Activated naive CD4-positive, alpha-beta T cell treated with anti-CD3 and anti-CD28 coated beads for 36 hours (primary cell): ENCODE data around the gene UQCRH. TPM values are rescaled to one million over a fixed set of nuclear protein-coding genes. Genes with fewer than 3 reads are reported as not detected.
"Not testable (repeated sequence)": the region's sequence is repeated elsewhere in the genome, so short reads cannot be mapped to it uniquely, and the experiment has no call there.

Source experiments
- CTCF ChIA-PET: fragments of 350-600 bp; sonication (Branson Sonifier 250); formaldehyde crosslinking; loops from one replicate; lab custom pipeline; 2021; ENCODE audit warnings: antibody characterized with exemption; lab: Charles Lee
- DNase-seq: peaks from one replicate; pipeline ENCODE4 v3.0.0-alpha.2; 2020
- H3K27ac Mint-ChIP-seq: one replicate; pipeline ENCODE4 v1.8.0; 2021; ENCODE audit warnings: mild to moderate bottlenecking, mixed read lengths
- H3K27me3 Mint-ChIP-seq: one replicate; pipeline ENCODE4 v1.8.0; 2021; ENCODE audit warnings: low read depth, mixed read lengths
- H3K36me3 Mint-ChIP-seq: one replicate; pipeline ENCODE4 v1.8.0; 2021; ENCODE audit warnings: low read depth, mixed read lengths
- H3K4me1 Mint-ChIP-seq: one replicate; pipeline ENCODE4 v1.8.0; 2021; ENCODE audit warnings: low read depth, mixed read lengths
- H3K4me3 Mint-ChIP-seq: one replicate; pipeline ENCODE4 v1.8.0; 2021; ENCODE audit warnings: mild to moderate bottlenecking, moderate library complexity, mixed read lengths
- H3K9me3 Mint-ChIP-seq: one replicate; pipeline ENCODE4 v1.8.0; 2021; ENCODE audit warnings: mixed read lengths
- intact Hi-C: fragments of 100-400 bp; cut with micrococcal nuclease; formaldehyde crosslinking; loops from one replicate; pipeline ENCODE4 v1.15.1; 2023
- total RNA-seq, 2 experiments: library from RNA; stranded (reverse); gene quantifications; one replicate each; pipeline ENCODE4 v1.2.3, GENCODE V29; 2021

UQCRH gene
- total RNA-seq, 2 experiments from 2014 or later = 403 to 409 TPM

DNA sequence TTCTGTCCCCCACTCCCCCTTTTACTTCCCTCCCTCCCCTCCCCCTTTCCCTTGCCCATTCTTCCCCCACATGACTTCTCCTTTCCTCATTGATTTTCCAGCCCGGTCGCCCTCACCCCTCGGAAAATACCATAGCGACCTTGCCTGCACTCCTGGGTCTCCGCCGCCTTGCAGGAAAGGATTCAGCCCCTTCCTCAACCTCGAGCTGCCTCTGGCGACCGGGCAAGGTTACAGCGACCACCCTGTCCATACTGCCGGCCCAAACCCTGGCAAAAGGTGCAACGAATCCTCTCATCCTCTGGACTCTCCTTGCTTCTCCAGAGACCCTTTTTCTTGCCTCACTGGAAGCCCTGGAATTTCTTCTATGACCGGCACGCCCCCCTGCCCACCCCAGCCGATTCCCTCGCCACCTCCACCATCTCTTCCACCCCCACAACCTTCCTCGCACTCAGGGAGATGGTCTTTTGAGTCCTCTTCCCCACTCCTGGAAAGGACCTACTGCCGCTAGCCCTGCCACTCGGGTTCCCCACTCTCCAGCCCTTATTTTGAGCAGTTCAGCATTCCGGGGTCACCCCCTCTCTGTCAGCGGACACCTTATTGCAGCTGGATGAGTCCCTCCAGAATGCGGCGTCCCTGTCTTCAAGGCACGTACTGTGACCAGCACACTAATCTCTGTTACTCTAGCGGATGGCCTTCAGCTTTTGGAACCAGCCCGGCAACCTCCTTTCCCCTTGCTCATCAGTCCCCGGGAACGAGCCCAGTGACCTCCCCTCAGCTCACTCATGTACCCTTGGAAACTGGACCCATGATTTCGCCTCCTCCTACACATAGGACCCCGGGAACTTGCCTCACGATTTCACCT lies 38.0 kb downstream of the UQCRH start:
- CTCF ChIA-PET = interaction anchor here (0.6 to 2.1 kb wide), 6 partner anchors 9 to 97 kb away, joined by 3 to 7 read pairs (median 3); partner anchors contain the start of genes LRRC41 and UQCRH

DNA sequence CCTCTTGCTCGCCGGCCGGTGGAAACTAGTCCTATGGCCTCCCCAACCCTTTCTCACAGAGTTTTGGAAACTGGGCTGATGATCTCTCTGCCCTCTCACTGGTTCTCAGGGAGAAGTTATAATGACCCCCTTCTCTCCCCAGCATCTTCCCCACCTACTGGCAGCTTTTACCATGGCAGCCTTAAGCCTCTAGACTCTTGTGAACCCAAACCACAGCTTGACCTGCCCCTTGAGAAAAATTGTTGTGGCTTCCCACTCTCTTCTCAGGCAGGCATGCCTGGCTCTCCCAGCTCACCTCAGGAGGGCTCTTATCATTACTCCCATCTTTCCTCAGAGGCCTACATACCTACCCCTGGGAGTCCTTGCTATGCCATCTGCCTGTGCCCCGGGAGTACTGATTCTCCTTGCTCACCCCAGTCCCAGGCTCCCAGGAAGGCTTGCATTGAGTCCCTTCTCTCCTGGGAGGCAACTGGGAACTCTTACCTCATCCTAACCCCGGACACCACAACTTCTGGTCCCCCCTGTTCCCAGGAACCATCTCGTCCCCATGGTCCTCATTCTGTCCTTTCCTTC lies 38.7 kb downstream of the UQCRH start:
- no peaks in the 10 kb centered on the region for H3K9me3 Mint-ChIP-seq
- peak overlapping the region; percentile 99 for H3K4me3 Mint-ChIP-seq
- intact Hi-C loops = loop anchor here (5.0 to 10.0 kb wide), 2 partner anchors 307 to 970 kb away; partner anchors contain the start of gene STIL
- DNase-seq = no peak
- no peaks in the 10 kb centered on the region for H3K27me3 Mint-ChIP-seq
- peaks cover 45% of the 10 kb centered on the region for H3K36me3 Mint-ChIP-seq
- H3K4me1 Mint-ChIP-seq = peaks cover 55% of the 10 kb centered on the region
- CTCF ChIA-PET = interaction anchor here (0.5 to 0.8 kb wide), 2 partner anchors 39 to 307 kb away, joined by 3 to 4 read pairs; partner anchors contain the start of genes LRRC41 and UQCRH
- H3K27ac Mint-ChIP-seq = peak overlapping the region; percentile 100

More for the DNA sequence above, 38.0 kb downstream of the UQCRH start:
- Mint-ChIP-seq H3K36me3 (peaks cover 38% of the 10 kb centered on the region), H3K27me3 (no peaks in the 10 kb centered on the region), H3K4me1 (peaks cover 51% of the 10 kb centered on the region), H3K9me3 (no peaks in the 10 kb centered on the region), H3K27ac (peak overlapping the region; percentile 100), H3K4me3 (peak overlapping the region; percentile 99)
- intact Hi-C loops = loop anchor here (5.0 to 10.0 kb wide), 2 partner anchors 307 to 971 kb away; partner anchors contain the start of gene STIL
- DNase-seq = no peak

DNA sequence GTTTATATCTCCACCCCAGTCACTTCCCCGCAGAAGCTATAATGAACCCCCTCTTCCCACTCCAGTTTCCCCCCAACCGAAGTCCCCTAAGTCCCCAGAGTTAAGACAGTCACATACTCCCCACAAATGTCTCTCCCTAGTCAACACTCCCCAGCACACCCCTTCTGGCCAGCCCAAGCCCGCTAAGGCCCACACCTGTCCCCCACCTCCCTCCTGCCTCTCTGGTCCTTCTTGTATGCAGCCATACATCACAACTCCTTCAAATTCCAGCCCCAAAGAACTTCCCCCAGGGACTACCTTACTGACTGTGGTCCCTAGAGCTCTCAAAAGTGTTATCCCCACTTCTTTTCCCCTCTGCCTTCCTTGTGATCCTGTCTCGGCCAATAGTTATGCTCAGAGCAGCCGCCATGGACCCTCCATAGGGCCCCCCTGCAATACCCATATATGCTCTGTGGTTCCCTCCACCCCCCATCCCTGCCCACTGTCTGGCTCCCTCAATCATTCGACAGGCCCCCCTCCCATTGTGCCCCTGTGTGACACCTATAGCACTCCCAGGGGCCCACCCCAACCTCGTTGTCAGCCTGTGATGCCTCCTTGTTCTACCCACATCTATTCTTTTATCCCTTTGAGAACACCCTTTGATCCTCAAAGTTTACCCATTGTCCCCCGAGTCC lies 39.3 kb downstream of the UQCRH start:
- peak overlapping the region; percentile 99 for H3K4me3 Mint-ChIP-seq
- H3K9me3 Mint-ChIP-seq = no peaks in the 10 kb centered on the region
- H3K4me1 Mint-ChIP-seq = peaks cover 59% of the 10 kb centered on the region
- CTCF ChIA-PET = interaction anchor here (0.5 kb wide), 1 partner anchor 306 kb away, joined by 4 read pairs; no protein-coding TSS in a partner anchor
- no peaks in the 10 kb centered on the region for H3K27me3 Mint-ChIP-seq
- H3K27ac Mint-ChIP-seq = peak overlapping the region; percentile 100
- peaks cover 51% of the 10 kb centered on the region for H3K36me3 Mint-ChIP-seq
- DNase-seq = no peak
- intact Hi-C loops = loop anchor here (5.0 to 10.0 kb wide), 2 partner anchors 308 to 969 kb away; partner anchors contain the start of gene STIL

DNA sequence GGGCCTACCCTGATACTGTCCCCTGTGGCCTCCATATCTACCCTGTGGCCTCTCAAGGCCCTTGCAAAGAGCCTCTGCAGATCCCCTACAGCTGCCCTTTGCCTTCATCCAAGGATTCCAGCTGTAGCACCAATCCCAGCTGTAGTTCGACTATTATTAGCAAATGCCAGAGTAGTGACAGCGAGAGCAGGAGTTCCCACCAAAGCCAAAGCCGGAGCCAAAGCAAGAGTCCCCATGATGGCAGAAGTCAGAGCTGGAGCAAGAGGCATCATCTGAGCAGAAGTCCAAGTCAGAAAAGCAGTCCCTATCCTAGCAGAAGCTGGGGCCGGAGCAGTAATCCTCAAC lies 39.8 kb downstream of the UQCRH start:
- Mint-ChIP-seq H3K27me3 (no peaks in the 10 kb centered on the region), H3K27ac (peak overlapping the region; percentile 9), H3K4me1 (peaks cover 64% of the 10 kb centered on the region), H3K36me3 (peaks cover 56% of the 10 kb centered on the region), H3K4me3 (peak overlapping the region; percentile 10), H3K9me3 (no peaks in the 10 kb centered on the region)
- no peak for DNase-seq
- CTCF ChIA-PET = interaction anchor here (0.6 kb wide), 1 partner anchor 539 kb away, joined by 5 read pairs; no protein-coding TSS in a partner anchor
- intact Hi-C loops = loop anchor here (5.0 to 10.0 kb wide), 2 partner anchors 309 to 969 kb away; partner anchors contain the start of gene STIL

DNA sequence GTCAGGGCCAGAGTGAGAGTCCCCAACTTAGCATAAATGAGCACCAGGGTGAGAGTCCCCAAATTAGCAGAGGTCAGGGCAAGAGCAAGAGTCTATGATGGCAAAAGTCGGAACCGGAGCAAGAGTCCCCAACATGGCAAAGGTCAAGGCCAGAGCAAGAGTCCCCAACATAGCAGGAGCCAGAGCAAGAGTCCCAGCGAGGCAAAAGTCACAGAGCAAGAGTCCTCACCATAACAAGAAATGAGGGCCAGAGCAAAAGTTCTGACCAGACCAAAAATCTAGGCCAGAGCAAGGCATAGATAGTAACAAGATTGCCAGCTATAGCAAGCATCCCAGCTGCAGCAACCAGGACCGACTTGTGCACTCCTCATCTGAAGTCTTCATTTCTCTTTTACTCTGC lies 40.2 kb downstream of the UQCRH start:
- no peak for DNase-seq
- Mint-ChIP-seq H3K36me3 (peaks cover 57% of the 10 kb centered on the region), H3K27ac (peak overlapping the region; percentile 9), H3K4me3 (no peak overlapping the region), H3K9me3 (no peaks in the 10 kb centered on the region), H3K4me1 (peaks cover 64% of the 10 kb centered on the region), H3K27me3 (no peaks in the 10 kb centered on the region)
- CTCF ChIA-PET = interaction anchor here (0.6 to 1.3 kb wide), 2 partner anchors 45 to 539 kb away, joined by 3 to 5 read pairs; no protein-coding TSS in a partner anchor
- intact Hi-C loops = loop anchor here (5.0 to 10.0 kb wide), 2 partner anchors 309 to 969 kb away; partner anchors contain the start of gene STIL

DNA sequence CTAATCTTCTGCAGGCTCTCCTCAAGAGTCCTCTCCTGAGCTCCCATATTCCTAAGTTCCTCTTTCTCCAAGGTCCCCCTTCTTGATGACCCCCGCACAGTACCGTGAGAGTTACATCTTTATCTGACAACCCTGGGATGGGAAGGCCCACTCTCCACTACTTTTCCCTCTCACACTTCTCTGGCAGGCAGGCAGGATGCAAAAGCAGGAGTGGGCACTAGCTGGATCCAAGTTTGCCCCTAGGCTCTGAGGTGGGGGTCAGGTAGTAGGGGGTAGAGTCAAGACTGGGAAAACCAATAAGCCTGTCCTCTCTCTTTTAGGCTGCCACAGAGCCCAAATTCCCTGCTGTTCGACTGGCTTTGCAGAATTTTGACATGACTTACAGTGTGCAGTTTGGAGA lies 41.0 kb downstream of the UQCRH start:
- Mint-ChIP-seq H3K4me1 (peaks cover 62% of the 10 kb centered on the region), H3K9me3 (no peaks in the 10 kb centered on the region), H3K27ac (peak overlapping the region; percentile 5), H3K36me3 (peaks cover 59% of the 10 kb centered on the region), H3K4me3 (no peak overlapping the region), H3K27me3 (no peaks in the 10 kb centered on the region)
- DNase-seq = no peak
- intact Hi-C loops = loop anchor here (5.0 to 10.0 kb wide), 2 partner anchors 310 to 968 kb away; partner anchors contain the start of gene STIL
- CTCF ChIA-PET = interaction anchor here (1.3 kb wide), 1 partner anchor 46 kb away, joined by 3 read pairs; no protein-coding TSS in a partner anchor

DNA sequence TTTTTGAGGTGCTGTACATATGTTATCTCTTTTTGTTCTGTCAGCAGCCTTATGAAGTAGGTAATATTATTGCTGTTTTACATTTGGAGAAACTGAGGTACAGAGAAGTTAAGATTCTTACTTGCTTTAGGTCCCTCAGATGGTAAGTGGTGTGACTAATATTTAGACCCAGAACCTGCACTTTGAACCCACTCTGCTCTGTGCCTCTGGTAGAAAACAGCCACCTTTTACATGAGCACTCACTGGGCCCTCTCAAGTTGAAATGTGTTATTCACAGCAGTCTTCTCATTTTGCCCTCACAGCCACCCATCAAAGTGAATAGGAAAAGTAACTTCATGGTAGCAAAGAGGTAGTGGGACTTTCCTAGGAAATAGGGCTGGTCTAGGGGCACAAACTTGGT lies 41.8 kb downstream of the UQCRH start:
- peaks cover 59% of the 10 kb centered on the region for H3K4me1 Mint-ChIP-seq
- H3K4me3 Mint-ChIP-seq = no peak overlapping the region
- peak overlapping the region; percentile 59 for H3K27ac Mint-ChIP-seq
- DNase-seq = no peak
- intact Hi-C loops = loop anchor here (10.0 kb wide), 1 partner anchor 310 kb away; no protein-coding TSS in a partner anchor
- no peaks in the 10 kb centered on the region for H3K27me3 Mint-ChIP-seq
- CTCF ChIA-PET = interaction anchor here (0.7 to 1.3 kb wide), 3 partner anchors 10 to 47 kb away, joined by 3 to 7 read pairs (median 3); no protein-coding TSS in a partner anchor
- H3K36me3 Mint-ChIP-seq = peaks cover 64% of the 10 kb centered on the region
- no peaks in the 10 kb centered on the region for H3K9me3 Mint-ChIP-seq

DNA sequence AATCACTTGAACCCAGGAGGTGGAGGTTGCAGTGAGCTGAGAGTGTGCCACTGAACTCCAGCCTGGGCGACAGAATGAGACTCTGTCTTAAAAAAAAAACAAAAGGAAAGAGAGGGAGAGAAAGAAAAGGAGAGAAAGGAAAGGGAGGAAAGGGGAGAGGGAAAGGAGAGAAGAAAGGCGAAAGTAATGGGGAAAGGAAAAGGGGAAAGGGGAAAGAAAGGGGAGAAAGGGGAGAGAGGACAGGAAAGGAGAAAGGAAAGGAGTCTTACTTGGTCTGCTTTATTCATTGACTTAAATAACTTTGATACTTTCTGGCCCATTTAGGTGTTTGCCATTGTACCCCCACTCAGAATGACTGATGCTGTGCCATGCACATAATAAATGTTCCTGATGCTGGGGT lies 48.9 kb downstream of the UQCRH start:
- Mint-ChIP-seq H3K9me3 (no peaks in the 10 kb centered on the region), H3K27ac (no peak overlapping the region), H3K4me3 (no peak overlapping the region), H3K27me3 (no peaks in the 10 kb centered on the region), H3K36me3 (peaks cover 39% of the 10 kb centered on the region), H3K4me1 (peaks cover 8% of the 10 kb centered on the region)
- CTCF ChIA-PET = no interaction called here
- no peak for DNase-seq
- intact Hi-C loops = no loop called here

DNA sequence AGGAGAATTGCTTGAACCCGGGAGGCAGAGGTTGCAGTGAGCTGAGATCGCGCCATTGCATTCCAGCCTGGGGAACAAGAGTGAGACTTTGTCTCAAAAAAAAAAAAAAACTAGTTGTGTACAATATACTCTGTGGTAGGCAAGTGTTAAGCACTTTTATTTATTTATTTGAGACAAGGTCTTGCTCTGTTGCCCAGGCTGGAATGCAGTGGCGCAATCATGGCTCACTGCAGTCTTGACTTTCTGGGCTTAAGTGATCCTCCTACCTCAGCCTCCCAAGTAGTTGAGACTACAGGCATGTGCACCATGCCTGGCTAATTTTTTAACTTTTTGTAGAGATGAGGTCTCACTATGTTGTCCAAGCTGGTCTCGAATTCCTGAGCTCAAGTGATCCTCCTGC lies 52.4 kb downstream of the UQCRH start:
- DNase-seq, H3K4me1 Mint-ChIP-seq, H3K27ac Mint-ChIP-seq, H3K27me3 Mint-ChIP-seq, H3K9me3 Mint-ChIP-seq, CTCF ChIA-PET, intact Hi-C loops, H3K4me3 Mint-ChIP-seq: not testable (repeated sequence)
- H3K36me3 Mint-ChIP-seq = peaks cover 30% of the 10 kb centered on the region

DNA sequence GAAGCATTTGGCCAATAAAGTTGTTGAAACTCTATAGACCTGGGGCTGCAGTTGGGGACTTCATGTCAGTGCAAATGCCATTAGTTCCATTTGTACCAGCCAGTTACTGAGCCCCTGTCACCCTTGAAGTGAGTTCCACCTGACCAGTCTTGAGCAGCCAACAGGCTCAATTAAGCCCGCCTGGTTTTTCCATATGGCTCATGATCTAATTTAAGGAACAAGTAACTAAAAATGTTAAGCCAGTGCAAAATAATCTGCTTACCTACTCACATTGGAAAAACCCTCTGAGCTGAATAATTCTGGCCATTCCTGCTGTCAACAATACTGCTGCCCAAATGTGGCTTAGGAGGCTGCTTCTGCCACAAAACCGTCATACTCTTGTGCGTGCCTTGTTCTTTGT lies 58.7 kb downstream of the UQCRH start:
- DNase-seq = no peak
- no peaks in the 10 kb centered on the region for H3K9me3 Mint-ChIP-seq
- intact Hi-C loops = no loop called here
- H3K4me1 Mint-ChIP-seq = no peaks in the 10 kb centered on the region
- H3K4me3 Mint-ChIP-seq = no peak overlapping the region
- CTCF ChIA-PET = interaction anchor here (2.1 kb wide), 1 partner anchor 14 kb away, joined by 10 read pairs; no protein-coding TSS in a partner anchor
- H3K27ac Mint-ChIP-seq = no peak overlapping the region
- H3K36me3 Mint-ChIP-seq = peaks cover 30% of the 10 kb centered on the region
- no peaks in the 10 kb centered on the region for H3K27me3 Mint-ChIP-seq

DNA sequence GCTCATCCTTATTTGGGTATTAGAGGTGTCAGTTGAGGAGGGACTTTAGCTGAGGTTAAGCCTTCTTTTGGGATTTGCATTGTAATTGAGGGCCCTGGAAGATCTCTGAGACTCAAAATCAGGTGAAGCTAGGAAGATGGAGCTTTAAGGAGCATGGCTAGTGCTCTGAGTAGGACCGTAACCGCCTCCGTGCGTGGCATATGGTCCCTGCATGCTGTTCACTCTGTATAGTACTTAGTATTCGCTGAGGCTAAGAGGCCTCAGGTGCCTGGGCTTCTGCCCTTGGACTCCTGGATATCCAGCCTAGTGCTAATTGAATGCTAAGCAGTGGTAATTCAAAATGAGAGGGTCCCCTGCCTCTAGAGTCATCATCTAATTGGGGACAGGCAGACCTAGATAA lies 59.6 kb downstream of the UQCRH start:
- no peaks in the 10 kb centered on the region for H3K27me3 Mint-ChIP-seq
- H3K9me3 Mint-ChIP-seq = no peaks in the 10 kb centered on the region
- peaks cover 30% of the 10 kb centered on the region for H3K36me3 Mint-ChIP-seq
- CTCF ChIA-PET = no interaction called here
- H3K4me3 Mint-ChIP-seq = no peak overlapping the region
- intact Hi-C loops = no loop called here
- DNase-seq = no peak
- H3K4me1 Mint-ChIP-seq = no peaks in the 10 kb centered on the region
- no peak overlapping the region for H3K27ac Mint-ChIP-seq
